ENCODE results near the gene CSNK1G3. TPM values are rescaled to one million over a fixed set of nuclear protein-coding genes. Genes with fewer than 3 reads are reported as not detected.

The CSNK1G3 gene
- total and polyA plus RNA-seq, 2 experiments from 2014 or later: 19.6 to 65.1 TPM

- Histone ChIP-seq H3K27me3 (ENCODE audit: insufficient read depth) (no peaks in the 10 kb centered on the region), H2AFZ (no peak overlapping the region), H3K79me2 (replicated peaks; ENCODE audit: insufficient read depth) (no peaks in the 10 kb centered on the region), H3K9me2 (ENCODE audit: insufficient read depth) (peaks cover 7% of the 10 kb centered on the region; the same call in 1 of the 2 replicates), H3K4me3 (no peak overlapping the region), H3K36me3 (ENCODE audit: insufficient read depth) (no peaks in the 10 kb centered on the region), H3K27ac (ENCODE audit: low read depth) (no peak overlapping the region), H3K4me1 (ENCODE audit: insufficient read depth) (no peaks in the 10 kb centered on the region), H4K20me1 (replicated peaks; ENCODE audit: insufficient read depth) (no peaks in the 10 kb centered on the region), H3F3A (replicated peaks; ENCODE audit: low read depth) (no peaks in the 10 kb centered on the region), H3K4me2 (no peak overlapping the region)
- TF ChIP-seq CREB1 (CRISPR knock-in tag; IDR thresholded peaks at IDR 0.05; ENCODE audit: low read depth) (no peak), ZNF114 (CRISPR knock-in tag; IDR thresholded peaks at IDR 0.05) (no peak), JUNB (IDR thresholded peaks at IDR 0.05; ENCODE audit: unreplicated experiment) (no peak), POLR2AphosphoS5 (IDR thresholded peaks at IDR 0.05; ENCODE audit: low read depth) (no peak), EZH2phosphoT487 (IDR thresholded peaks at IDR 0.05; ENCODE audit: unreplicated experiment) (no peak), ZNF331 (CRISPR knock-in tag; IDR thresholded peaks at IDR 0.05; ENCODE audit: low read depth) (no peak), ETS1 (IDR thresholded peaks at IDR 0.05) (no peak)
- TF ChIP-seq, protein P1, sequence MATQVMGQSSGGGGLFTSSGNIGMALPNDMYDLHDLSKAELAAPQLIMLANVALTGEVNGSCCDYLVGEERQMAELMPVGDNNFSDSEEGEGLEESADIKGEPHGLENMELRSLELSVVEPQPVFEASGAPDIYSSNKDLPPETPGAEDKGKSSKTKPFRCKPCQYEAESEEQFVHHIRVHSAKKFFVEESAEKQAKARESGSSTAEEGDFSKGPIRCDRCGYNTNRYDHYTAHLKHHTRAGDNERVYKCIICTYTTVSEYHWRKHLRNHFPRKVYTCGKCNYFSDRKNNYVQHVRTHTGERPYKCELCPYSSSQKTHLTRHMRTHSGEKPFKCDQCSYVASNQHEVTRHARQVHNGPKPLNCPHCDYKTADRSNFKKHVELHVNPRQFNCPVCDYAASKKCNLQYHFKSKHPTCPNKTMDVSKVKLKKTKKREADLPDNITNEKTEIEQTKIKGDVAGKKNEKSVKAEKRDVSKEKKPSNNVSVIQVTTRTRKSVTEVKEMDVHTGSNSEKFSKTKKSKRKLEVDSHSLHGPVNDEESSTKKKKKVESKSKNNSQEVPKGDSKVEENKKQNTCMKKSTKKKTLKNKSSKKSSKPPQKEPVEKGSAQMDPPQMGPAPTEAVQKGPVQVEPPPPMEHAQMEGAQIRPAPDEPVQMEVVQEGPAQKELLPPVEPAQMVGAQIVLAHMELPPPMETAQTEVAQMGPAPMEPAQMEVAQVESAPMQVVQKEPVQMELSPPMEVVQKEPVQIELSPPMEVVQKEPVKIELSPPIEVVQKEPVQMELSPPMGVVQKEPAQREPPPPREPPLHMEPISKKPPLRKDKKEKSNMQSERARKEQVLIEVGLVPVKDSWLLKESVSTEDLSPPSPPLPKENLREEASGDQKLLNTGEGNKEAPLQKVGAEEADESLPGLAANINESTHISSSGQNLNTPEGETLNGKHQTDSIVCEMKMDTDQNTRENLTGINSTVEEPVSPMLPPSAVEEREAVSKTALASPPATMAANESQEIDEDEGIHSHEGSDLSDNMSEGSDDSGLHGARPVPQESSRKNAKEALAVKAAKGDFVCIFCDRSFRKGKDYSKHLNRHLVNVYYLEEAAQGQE (IDR thresholded peaks at IDR 0.05; ENCODE audit: unreplicated experiment): no peak
- Mint-ChIP-seq H3K27me3 (ENCODE audit: insufficient read depth, low read depth, poor library complexity) (peaks cover 4% of the 10 kb centered on the region), H3K36me3 (ENCODE audit: low read depth) (peaks cover 5% of the 10 kb centered on the region; the same call in 1 of the 3 replicates), H3K9me3 (peaks cover 5% of the 10 kb centered on the region; the same call in 1 of the 3 replicates), H3K27ac (no peak overlapping the region), H3K4me3 (no peak overlapping the region), H3K4me1 (no peaks in the 10 kb centered on the region)
- ATAC-seq (no peak), DNase-seq (ENCODE audit: low spot score) (no peak)
These were observed 147.0 kb downstream of the CSNK1G3 start for GRCh38 chr5:123659011-123659410.

DNA sequence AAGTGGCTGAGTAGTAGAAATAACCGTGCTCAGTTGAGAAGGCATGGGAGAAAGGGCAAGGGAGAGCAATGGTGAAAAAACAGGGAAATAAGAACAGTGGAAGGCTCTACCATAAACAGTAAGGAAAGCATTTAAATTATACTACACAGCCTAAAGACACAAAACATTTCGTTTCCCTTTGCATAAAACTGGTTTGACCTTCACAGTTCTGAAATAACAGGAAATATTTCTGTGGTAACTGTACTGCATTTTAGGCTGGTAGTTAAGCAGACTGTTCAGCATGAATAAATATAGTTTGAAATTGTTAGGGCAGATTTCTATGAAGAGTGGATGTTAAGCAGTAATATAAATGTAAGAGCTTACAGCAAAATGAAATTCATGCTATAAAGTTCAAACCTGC is 147.5 kb downstream of the CSNK1G3 start:
- TF ChIP-seq ZNF114 (CRISPR knock-in tag; IDR thresholded peaks at IDR 0.05) (no peak), EZH2 (IDR thresholded peaks at IDR 0.05; ENCODE audit: low read depth, unreplicated experiment) (no peak), STAT1 (IDR thresholded peaks at IDR 0.05; ENCODE audit: unreplicated experiment) (no peak), JUNB (IDR thresholded peaks at IDR 0.05; ENCODE audit: unreplicated experiment) (no peak), CTCF (conservative IDR thresholded peaks at IDR 0.05; ENCODE audit: low read depth in 2 of 2) (no peak), POLR2AphosphoS5 (IDR thresholded peaks at IDR 0.05; ENCODE audit: low read depth) (no peak), CREB1 (CRISPR knock-in tag; IDR thresholded peaks at IDR 0.05; ENCODE audit: low read depth) (no peak), ETS1 (IDR thresholded peaks at IDR 0.05) (no peak)
- TF ChIP-seq, protein P1 (IDR thresholded peaks at IDR 0.05; ENCODE audit: unreplicated experiment): no peak
- no peak for ATAC-seq
- Histone ChIP-seq H3K9me2 (ENCODE audit: insufficient read depth) (peaks cover 4% of the 10 kb centered on the region; the same call in 1 of the 2 replicates), H2AFZ (no peak overlapping the region), H3K27me3 (ENCODE audit: insufficient read depth) (no peaks in the 10 kb centered on the region), H3K4me3 (no peak overlapping the region), H3K4me2 (no peak overlapping the region), H3K4me1 (ENCODE audit: insufficient read depth) (no peaks in the 10 kb centered on the region), H4K20me1 (replicated peaks; ENCODE audit: insufficient read depth) (no peaks in the 10 kb centered on the region), H3K27ac (ENCODE audit: low read depth) (no peak overlapping the region), H3K36me3 (ENCODE audit: insufficient read depth) (peaks cover under 1% of the 10 kb centered on the region; the same call in 1 of the 2 replicates), H3F3A (replicated peaks; ENCODE audit: low read depth) (no peaks in the 10 kb centered on the region), H3K79me2 (replicated peaks; ENCODE audit: insufficient read depth) (no peaks in the 10 kb centered on the region)
- Mint-ChIP-seq H3K36me3 (ENCODE audit: low read depth) (peaks cover 7% of the 10 kb centered on the region; the same call in 2 of the 3 replicates), H3K9me3 (peaks cover 10% of the 10 kb centered on the region; the same call in 2 of the 3 replicates), H3K4me1 (no peaks in the 10 kb centered on the region), H3K27ac (no peak overlapping the region), H3K4me3 (no peak overlapping the region), H3K27me3 (ENCODE audit: insufficient read depth, low read depth, poor library complexity) (peaks cover 4% of the 10 kb centered on the region)
- DNase-seq (ENCODE audit: low spot score): no peak
